Measurements from ENCODE around the gene SPCS1.

SPCS1 gene

GRCh38 chr3:52714335-52715302 is 8.7 kb downstream of the SPCS1 start:
- Histone ChIP-seq H3K9me3 (ENCODE audit: control insufficient read depth, insufficient read depth, low read depth, low read length) (no peaks in the 10 kb centered on the region), H3K4me1 (ENCODE audit: control insufficient read depth, insufficient read depth, low read length) (no peaks in the 10 kb centered on the region), H3K4me3 (ENCODE audit: low read depth, low read length) (no peak overlapping the region), H3K36me3 (ENCODE audit: control insufficient read depth in 2 of 2, insufficient read depth in 1 of 2, low read length in 2 of 2) (peaks cover 4 to 35% of the 10 kb centered on the region in 2 experiments; a peak in 2 of 3 replicates), H3K27ac (ENCODE audit: extremely low read depth, low read depth, low read length) (no peak overlapping the region)
- ChIA-PET CTCF (interaction anchor here (0.6 kb wide), 1 partner anchor 42 kb away, joined by 3 read pairs; no protein-coding TSS in a partner anchor), POLR2A (interaction anchor here (0.6 to 0.7 kb wide), 2 partner anchors 56 to 147 kb away, joined by 4 read pairs; partner anchors contain the start of gene NEK4)
- TF ChIP-seq, protein P1, sequence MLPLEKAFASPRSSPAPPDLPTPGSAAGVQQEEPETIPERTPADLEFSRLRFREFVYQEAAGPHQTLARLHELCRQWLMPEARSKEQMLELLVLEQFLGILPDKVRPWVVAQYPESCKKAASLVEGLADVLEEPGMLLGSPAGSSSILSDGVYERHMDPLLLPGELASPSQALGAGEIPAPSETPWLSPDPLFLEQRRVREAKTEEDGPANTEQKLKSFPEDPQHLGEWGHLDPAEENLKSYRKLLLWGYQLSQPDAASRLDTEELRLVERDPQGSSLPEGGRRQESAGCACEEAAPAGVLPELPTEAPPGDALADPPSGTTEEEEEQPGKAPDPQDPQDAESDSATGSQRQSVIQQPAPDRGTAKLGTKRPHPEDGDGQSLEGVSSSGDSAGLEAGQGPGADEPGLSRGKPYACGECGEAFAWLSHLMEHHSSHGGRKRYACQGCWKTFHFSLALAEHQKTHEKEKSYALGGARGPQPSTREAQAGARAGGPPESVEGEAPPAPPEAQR (tag by site-specific recombination; IDR thresholded peaks at IDR 0.05): no peak
- TF ChIP-seq ZNF280D (tag by site-specific recombination; IDR thresholded peaks at IDR 0.05) (no peak), ZNF571 (tag by site-specific recombination; IDR thresholded peaks at IDR 0.05) (no peak), ZNF341 (tag by site-specific recombination; IDR thresholded peaks at IDR 0.05; ENCODE audit: low read depth) (no peak), MYNN (tag by site-specific recombination; IDR thresholded peaks at IDR 0.05; ENCODE audit: borderline replicate concordance) (no peak), ZNF155 (tag by site-specific recombination; IDR thresholded peaks at IDR 0.05) (no peak), ZNF37A (tag by site-specific recombination; IDR thresholded peaks at IDR 0.05) (no peak), ZNF138 (tag by site-specific recombination; IDR thresholded peaks at IDR 0.05; ENCODE audit: borderline replicate concordance) (no peak), ZNF677 (tag by site-specific recombination; IDR thresholded peaks at IDR 0.05) (no peak), ZNF560 (tag by site-specific recombination; IDR thresholded peaks at IDR 0.05; ENCODE audit: borderline replicate concordance) (no peak), ZNF114 (tag by site-specific recombination; IDR thresholded peaks at IDR 0.05) (no peak), ZNF660 (tag by site-specific recombination; IDR thresholded peaks at IDR 0.05) (no peak), ZNF133 (tag by site-specific recombination; IDR thresholded peaks at IDR 0.05) (no peak), ZNF280C (tag by site-specific recombination; IDR thresholded peaks at IDR 0.05) (no peak), ZNF292 (tag by site-specific recombination; IDR thresholded peaks at IDR 0.05; ENCODE audit: borderline replicate concordance, low read depth) (no peak), ZBTB1 (tag by site-specific recombination; IDR thresholded peaks at IDR 0.05) (no peak), ZNF561 (tag by site-specific recombination; IDR thresholded peaks at IDR 0.05; ENCODE audit: borderline replicate concordance) (no peak)
- TF ChIP-seq, protein P2, sequence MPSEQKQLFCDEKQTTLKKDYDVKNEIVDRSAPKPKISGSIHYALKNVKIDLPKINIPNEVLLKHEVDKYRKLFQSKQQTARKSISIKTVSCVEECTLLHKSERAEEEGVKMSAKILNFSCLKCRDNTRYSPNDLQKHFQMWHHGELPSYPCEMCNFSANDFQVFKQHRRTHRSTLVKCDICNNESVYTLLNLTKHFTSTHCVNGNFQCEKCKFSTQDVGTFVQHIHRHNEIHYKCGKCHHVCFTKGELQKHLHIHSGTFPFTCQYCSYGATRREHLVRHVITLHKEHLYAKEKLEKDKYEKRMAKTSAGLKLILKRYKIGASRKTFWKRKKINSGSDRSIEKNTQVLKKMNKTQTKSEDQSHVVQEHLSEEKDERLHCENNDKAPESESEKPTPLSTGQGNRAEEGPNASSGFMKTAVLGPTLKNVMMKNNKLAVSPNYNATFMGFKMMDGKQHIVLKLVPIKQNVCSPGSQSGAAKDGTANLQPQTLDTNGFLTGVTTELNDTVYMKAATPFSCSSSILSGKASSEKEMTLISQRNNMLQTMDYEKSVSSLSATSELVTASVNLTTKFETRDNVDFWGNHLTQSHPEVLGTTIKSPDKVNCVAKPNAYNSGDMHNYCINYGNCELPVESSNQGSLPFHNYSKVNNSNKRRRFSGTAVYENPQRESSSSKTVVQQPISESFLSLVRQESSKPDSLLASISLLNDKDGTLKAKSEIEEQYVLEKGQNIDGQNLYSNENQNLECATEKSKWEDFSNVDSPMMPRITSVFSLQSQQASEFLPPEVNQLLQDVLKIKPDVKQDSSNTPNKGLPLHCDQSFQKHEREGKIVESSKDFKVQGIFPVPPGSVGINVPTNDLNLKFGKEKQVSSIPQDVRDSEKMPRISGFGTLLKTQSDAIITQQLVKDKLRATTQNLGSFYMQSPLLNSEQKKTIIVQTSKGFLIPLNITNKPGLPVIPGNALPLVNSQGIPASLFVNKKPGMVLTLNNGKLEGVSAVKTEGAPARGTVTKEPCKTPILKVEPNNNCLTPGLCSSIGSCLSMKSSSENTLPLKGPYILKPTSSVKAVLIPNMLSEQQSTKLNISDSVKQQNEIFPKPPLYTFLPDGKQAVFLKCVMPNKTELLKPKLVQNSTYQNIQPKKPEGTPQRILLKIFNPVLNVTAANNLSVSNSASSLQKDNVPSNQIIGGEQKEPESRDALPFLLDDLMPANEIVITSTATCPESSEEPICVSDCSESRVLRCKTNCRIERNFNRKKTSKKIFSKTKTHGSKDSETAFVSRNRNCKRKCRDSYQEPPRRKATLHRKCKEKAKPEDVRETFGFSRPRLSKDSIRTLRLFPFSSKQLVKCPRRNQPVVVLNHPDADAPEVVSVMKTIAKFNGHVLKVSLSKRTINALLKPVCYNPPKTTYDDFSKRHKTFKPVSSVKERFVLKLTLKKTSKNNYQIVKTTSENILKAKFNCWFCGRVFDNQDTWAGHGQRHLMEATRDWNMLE (tag by site-specific recombination; conservative IDR thresholded peaks at IDR 0.05; ENCODE audit: low read depth): no peak
- TF ChIP-seq, protein P3, sequence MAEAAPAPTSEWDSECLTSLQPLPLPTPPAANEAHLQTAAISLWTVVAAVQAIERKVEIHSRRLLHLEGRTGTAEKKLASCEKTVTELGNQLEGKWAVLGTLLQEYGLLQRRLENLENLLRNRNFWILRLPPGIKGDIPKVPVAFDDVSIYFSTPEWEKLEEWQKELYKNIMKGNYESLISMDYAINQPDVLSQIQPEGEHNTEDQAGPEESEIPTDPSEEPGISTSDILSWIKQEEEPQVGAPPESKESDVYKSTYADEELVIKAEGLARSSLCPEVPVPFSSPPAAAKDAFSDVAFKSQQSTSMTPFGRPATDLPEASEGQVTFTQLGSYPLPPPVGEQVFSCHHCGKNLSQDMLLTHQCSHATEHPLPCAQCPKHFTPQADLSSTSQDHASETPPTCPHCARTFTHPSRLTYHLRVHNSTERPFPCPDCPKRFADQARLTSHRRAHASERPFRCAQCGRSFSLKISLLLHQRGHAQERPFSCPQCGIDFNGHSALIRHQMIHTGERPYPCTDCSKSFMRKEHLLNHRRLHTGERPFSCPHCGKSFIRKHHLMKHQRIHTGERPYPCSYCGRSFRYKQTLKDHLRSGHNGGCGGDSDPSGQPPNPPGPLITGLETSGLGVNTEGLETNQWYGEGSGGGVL (tag by site-specific recombination; IDR thresholded peaks at IDR 0.05): no peak

Data from HEK293 (cell line).